AG04449 (cell line): ENCODE measurements around the gene ZNF330.
"Not testable (repeated sequence)": the region's sequence is repeated elsewhere in the genome, so short reads cannot be mapped to it uniquely, and the experiment has no call there.

Experiments
- CTCF ChIA-PET: fragments of 350-600 bp; formaldehyde crosslinking; extraction: SDS; loops from one replicate; lab custom pipeline; 2021; ENCODE audit warnings: antibody characterized with exemption; lab: Yijun Ruan, JAX
- POLR2A ChIA-PET: fragments of 400-600, 350-600 bp; formaldehyde crosslinking; extraction: SDS; loops from one replicate; lab custom pipeline; 2020; ENCODE audit warnings: antibody characterized with exemption, inconsistent platforms; lab: Yijun Ruan, JAX
- DNase-seq: peaks from one replicate; pipeline ENCODE4 v3.0.0-alpha.2; 2010; ENCODE audit warnings: low read depth, low spot score
- H3K4me3 ChIP-seq: 2 replicates; pipeline ENCODE4 v1.5.1; 2011; ENCODE audit warnings: low read depth, mild to moderate bottlenecking, control low read depth, low read length
- CTCF ChIP-seq: IDR thresholded peaks from one replicate; pipeline ENCODE4 v1.5.1; 2011; ENCODE audit warnings: mild to moderate bottlenecking, moderate library complexity, low read length, control low read depth, inconsistent platforms; ENCODE audit not compliant: insufficient read depth; ENCODE audit errors: missing control alignments

The ZNF330 gene

GRCh38 chr4:141220691-141221659 lies at the start of gene ZNF330:
Gene ZNF330, plus strand, starts transcription at chr4:141220895. Its CDS starts 1,477 bp downstream, at chr4:141222372.
- peak; percentile 4 for TF ChIP-seq CTCF
- DNase-seq = peak; percentile 44
- CTCF ChIA-PET = interaction anchor here (1.3 kb wide), 1 partner anchor 11 kb away, joined by 3 read pairs; no protein-coding TSS in a partner anchor
- POLR2A ChIA-PET = interaction anchor here (1.0 kb wide), 1 partner anchor 22 kb away, joined by 4 read pairs; no protein-coding TSS in a partner anchor
- peak within 1 kb of the TSS; percentile 94 for H3K4me3 ChIP-seq

GRCh38 chr4:141174457-141174856 lies 46.2 kb upstream of the ZNF330 start:
- ChIA-PET POLR2A (no interaction called here), CTCF (no interaction called here)
- no peak overlapping the region for H3K4me3 ChIP-seq
- DNase-seq = no peak
- TF ChIP-seq CTCF = no peak

GRCh38 chr4:141177171-141177570 lies 43.5 kb upstream of the ZNF330 start:
- no peak for DNase-seq
- H3K4me3 ChIP-seq = no peak overlapping the region
- TF ChIP-seq CTCF = no peak
- ChIA-PET POLR2A (no interaction called here), CTCF (interaction anchor here (1.3 kb wide), 1 partner anchor 22 kb away, joined by 3 read pairs; no protein-coding TSS in a partner anchor)

- POLR2A ChIA-PET = no interaction called here
- no peak overlapping the region for H3K4me3 ChIP-seq
- DNase-seq = no peak
- no peak for TF ChIP-seq CTCF
- CTCF ChIA-PET = no interaction called here
These were observed 41.0 kb upstream of the ZNF330 start for GRCh38 chr4:141179474-141180373.

- no peak for TF ChIP-seq CTCF
- DNase-seq = no peak
- no peak overlapping the region for H3K4me3 ChIP-seq
- POLR2A ChIA-PET = no interaction called here
- CTCF ChIA-PET = no interaction called here
These were observed 39.5 kb upstream of the ZNF330 start for GRCh38 chr4:141180991-141181761.

- POLR2A ChIA-PET, CTCF ChIA-PET, H3K4me3 ChIP-seq, DNase-seq: not testable (repeated sequence)
These were observed 37.2 kb upstream of the ZNF330 start for GRCh38 chr4:141183491-141183890.
